ENCODE measurements around the gene SPECC1. TPM values are rescaled to one million over a fixed set of nuclear protein-coding genes. Genes with fewer than 3 reads are reported as not detected.

The SPECC1 gene
- total RNA-seq, 1 experiment from 2014 or later, result 128 TPM

- ChIA-PET CTCF (interaction anchor here (0.6 kb wide), 2 partner anchors 28 to 821 kb away, joined by 3 read pairs; no protein-coding TSS in a partner anchor), POLR2A (ENCODE audit: unreplicated experiment) (interaction anchor here (0.5 to 1.2 kb wide), 9 partner anchors 10 to 871 kb away, joined by 3 to 10 read pairs (median 5); no protein-coding TSS in a partner anchor)
- BruUV-seq (replicated peaks), result TSS peak; percentile 28
- intact Hi-C loops (cut with micrococcal nuclease; ENCODE audit: unreplicated experiment), result loop anchor here (1.0 to 5.0 kb wide), 4 partner anchors 16 to 55 kb away; no protein-coding TSS in a partner anchor
- H3K9me2 ChIP-seq (ENCODE audit: insufficient read depth), result no peaks in the 10 kb centered on the region
- DNase-seq, result peak; percentile 78 to 90
- H4K20me1 ChIP-seq (ENCODE audit: insufficient read depth), result 0 out of 2 replicates have a peak, but pooled peaks cover 7% of the 10 kb centered on the region
- peaks cover 89% of the 10 kb centered on the region for H3K79me2 ChIP-seq (ENCODE audit: low read depth)
- no peak overlapping the region for H2AFZ ChIP-seq
- no peak overlapping the region for H3K4me3 ChIP-seq
- no peaks in the 10 kb centered on the region for H3K9me3 ChIP-seq (ENCODE audit: insufficient read depth, low read depth)
- no peaks in the 10 kb centered on the region for H3K36me3 ChIP-seq (ENCODE audit: low read depth)
- H3K27me3 ChIP-seq (ENCODE audit: insufficient read depth, low read depth), result no peaks in the 10 kb centered on the region
- TF ChIP-seq EZH2 (IDR thresholded peaks at IDR 0.05; ENCODE audit: low read depth), result no peak
- TF ChIP-seq CTCF (conservative IDR thresholded peaks at IDR 0.05), result no peak
- H3K4me1 ChIP-seq (replicated peaks; ENCODE audit: insufficient read depth), result peaks cover 62% of the 10 kb centered on the region
- H3K27ac ChIP-seq, result peak overlapping the region; percentile 74
- peak overlapping the region; percentile 45 for H3K4me2 ChIP-seq
- peaks cover 51% of the 10 kb centered on the region for H3F3A ChIP-seq (ENCODE audit: insufficient read depth, low read depth)
Measured at GRCh38 chr17:20171741-20172365, 162.7 kb downstream of the SPECC1 start.

- no peaks in the 10 kb centered on the region for H3K9me2 ChIP-seq (ENCODE audit: insufficient read depth)
- H3K9me3 ChIP-seq (ENCODE audit: insufficient read depth, low read depth), result no peaks in the 10 kb centered on the region
- 0 out of 2 replicates have a peak, but pooled peaks cover 6% of the 10 kb centered on the region for H4K20me1 ChIP-seq (ENCODE audit: insufficient read depth)
- peak overlapping the region; percentile 45 for H3K4me2 ChIP-seq
- TF ChIP-seq CTCF (conservative IDR thresholded peaks at IDR 0.05) (no peak), EZH2 (IDR thresholded peaks at IDR 0.05; ENCODE audit: low read depth) (no peak)
- no peak overlapping the region for H3K4me3 ChIP-seq
- H2AFZ ChIP-seq, result no peak overlapping the region
- H3F3A ChIP-seq (ENCODE audit: insufficient read depth, low read depth), result peaks cover 51% of the 10 kb centered on the region
- DNase-seq, result no peak
- H3K27ac ChIP-seq, result peak overlapping the region; percentile 74
- intact Hi-C loops (cut with micrococcal nuclease; ENCODE audit: unreplicated experiment), result loop anchor here (1.0 to 5.0 kb wide), 2 partner anchors 35 to 46 kb away; no protein-coding TSS in a partner anchor
- BruUV-seq (replicated peaks), result no TSS peak
- peaks cover 91% of the 10 kb centered on the region for H3K79me2 ChIP-seq (ENCODE audit: low read depth)
- H3K27me3 ChIP-seq (ENCODE audit: insufficient read depth, low read depth), result no peaks in the 10 kb centered on the region
- H3K4me1 ChIP-seq (replicated peaks; ENCODE audit: insufficient read depth), result peaks cover 68% of the 10 kb centered on the region
- ChIA-PET POLR2A (ENCODE audit: unreplicated experiment) (interaction anchor here (0.5 to 1.2 kb wide), 6 partner anchors 11 to 871 kb away, joined by 3 to 10 read pairs (median 6); no protein-coding TSS in a partner anchor), CTCF (no interaction called here)
- H3K36me3 ChIP-seq (ENCODE audit: low read depth), result no peaks in the 10 kb centered on the region
Measured at GRCh38 chr17:20172376-20172775, 163.2 kb downstream of the SPECC1 start.

GRCh38 chr17:20173091-20173490 is 163.9 kb downstream of the SPECC1 start:
- BruUV-seq (replicated peaks), result no TSS peak
- H2AFZ ChIP-seq, result no peak overlapping the region
- H3K36me3 ChIP-seq (ENCODE audit: low read depth), result no peaks in the 10 kb centered on the region
- H3F3A ChIP-seq (ENCODE audit: insufficient read depth, low read depth), result peaks cover 51% of the 10 kb centered on the region
- H3K9me3 ChIP-seq (ENCODE audit: insufficient read depth, low read depth), result no peaks in the 10 kb centered on the region
- ChIA-PET POLR2A (ENCODE audit: unreplicated experiment) (interaction anchor here (0.6 kb wide), 1 partner anchor 180 kb away, joined by 8 read pairs; no protein-coding TSS in a partner anchor), CTCF (no interaction called here)
- DNase-seq, result no peak
- H3K9me2 ChIP-seq (ENCODE audit: insufficient read depth), result no peaks in the 10 kb centered on the region
- H3K4me3 ChIP-seq, result no peak overlapping the region
- H3K79me2 ChIP-seq (ENCODE audit: low read depth), result peaks cover 89% of the 10 kb centered on the region
- intact Hi-C loops (cut with micrococcal nuclease; ENCODE audit: unreplicated experiment), result loop anchor here (5.0 kb wide), 1 partner anchor 34 kb away; no protein-coding TSS in a partner anchor
- H4K20me1 ChIP-seq (ENCODE audit: insufficient read depth), result no peaks in the 10 kb centered on the region
- H3K4me2 ChIP-seq, result peak overlapping the region; percentile 45
- H3K27me3 ChIP-seq (ENCODE audit: insufficient read depth, low read depth), result no peaks in the 10 kb centered on the region
- peak overlapping the region; percentile 74 for H3K27ac ChIP-seq
- peaks cover 69% of the 10 kb centered on the region for H3K4me1 ChIP-seq (replicated peaks; ENCODE audit: insufficient read depth)
- TF ChIP-seq EZH2 (IDR thresholded peaks at IDR 0.05; ENCODE audit: low read depth) (no peak), CTCF (conservative IDR thresholded peaks at IDR 0.05) (no peak)

All from PC-9 (cell line).